Measurements from ENCODE around the gene LRMDA.

The LRMDA gene

DNA sequence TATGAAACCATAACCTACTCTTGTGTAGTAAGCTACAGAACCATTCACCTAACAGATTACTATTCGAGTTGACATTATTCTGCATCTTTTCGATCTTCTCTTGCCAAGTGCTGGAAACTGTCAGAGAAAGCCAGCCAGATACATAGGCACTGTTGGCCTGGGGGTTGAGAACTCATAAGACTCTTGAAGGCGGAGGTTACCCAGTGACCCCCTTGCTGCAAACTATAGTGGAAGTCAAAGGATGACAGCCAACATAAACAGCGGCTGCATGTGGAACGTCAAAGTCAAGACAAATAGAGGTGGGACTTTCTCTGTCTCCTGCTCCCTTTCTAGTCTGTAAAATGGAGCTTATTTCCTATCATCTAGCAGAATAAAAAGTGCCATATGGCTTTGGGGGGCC, 394.2 kb downstream of the LRMDA start:
- no peak for DNase-seq (ENCODE audit: low read depth in 2 of 2)

DNA sequence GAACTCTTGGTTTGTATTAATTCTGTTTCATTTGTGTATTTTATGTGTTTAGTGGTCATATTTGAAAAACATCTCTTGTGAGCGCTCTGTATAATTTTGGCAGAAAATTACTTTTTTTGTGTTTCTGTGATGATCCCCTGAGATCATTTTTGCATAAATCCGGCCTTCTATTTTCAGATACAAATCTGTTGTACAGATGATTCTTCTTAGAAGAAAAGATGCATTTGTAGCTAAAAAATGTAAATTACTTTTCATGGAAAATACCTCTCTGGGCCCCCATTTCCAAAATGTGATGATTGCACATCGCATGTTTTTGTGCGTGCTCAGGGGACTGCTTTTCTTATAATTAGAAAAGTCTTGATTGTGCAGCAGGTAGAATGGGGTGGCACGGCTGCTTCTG, 395.4 kb downstream of the LRMDA start:
- DNase-seq (ENCODE audit: low read depth in 2 of 2): no peak

DNA sequence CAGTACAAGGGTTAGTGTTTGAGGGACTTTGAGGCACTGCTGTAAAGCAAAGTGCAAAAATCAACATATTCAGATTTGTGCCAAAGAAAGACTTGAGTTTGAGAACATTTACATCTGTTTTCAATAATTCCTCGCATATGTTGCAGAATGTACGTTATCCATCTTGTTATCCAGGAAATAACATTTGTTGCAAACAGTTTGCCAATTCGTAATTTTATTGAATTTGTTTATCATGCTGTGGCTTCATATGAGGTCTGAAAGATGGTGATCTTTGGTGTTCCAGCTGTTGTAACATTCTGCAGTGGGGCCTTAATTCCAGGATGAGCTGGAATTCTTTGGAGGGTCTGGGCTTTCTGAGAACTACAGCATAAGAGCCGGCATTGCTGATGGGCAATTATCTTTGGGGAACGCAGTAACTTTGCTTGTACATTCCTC, 396.2 kb downstream of the LRMDA start:
- DNase-seq (ENCODE audit: low read depth in 2 of 2): no peak

DNA sequence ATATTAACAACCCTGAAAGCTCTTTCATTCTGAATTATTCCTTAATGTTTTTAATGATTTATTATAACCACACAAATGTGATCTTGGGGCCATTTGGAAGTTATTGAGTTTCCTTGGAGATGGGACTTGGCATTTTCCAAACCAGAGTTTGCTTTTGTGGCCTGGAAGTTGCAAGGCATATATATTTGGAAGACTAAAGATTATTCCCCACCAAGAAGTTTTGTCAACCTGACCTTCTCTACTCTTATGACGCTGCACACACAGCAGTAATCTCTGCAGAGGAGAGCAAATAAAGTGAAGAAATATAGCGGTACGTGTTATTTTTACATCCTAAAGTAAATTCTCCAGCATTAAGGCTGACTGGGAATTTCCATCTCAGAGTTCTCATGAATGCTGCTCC, 397.0 kb downstream of the LRMDA start:
- no peak for DNase-seq (ENCODE audit: low read depth in 2 of 2)

DNA sequence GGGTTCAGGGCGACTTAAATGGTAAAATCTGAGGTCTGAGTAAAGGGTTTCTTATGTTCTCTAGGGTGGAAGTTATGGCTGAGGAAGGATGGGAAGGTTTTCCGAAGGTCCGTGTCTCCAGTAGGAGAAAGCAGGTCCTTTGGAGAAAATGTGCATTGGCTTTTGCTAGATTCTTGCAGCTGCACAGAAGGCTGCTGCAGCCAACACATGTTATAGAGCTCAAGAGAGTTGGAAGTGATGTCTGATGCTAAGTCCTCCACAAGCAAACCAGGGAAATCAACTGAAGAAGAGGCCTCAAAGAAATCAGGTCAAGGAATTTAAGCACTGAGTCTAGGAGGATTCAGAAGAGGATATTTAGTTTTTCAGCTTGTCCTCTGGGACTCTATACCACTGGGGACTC, 404.6 kb downstream of the LRMDA start:
- no peak for DNase-seq (ENCODE audit: low read depth in 2 of 2)

DNA sequence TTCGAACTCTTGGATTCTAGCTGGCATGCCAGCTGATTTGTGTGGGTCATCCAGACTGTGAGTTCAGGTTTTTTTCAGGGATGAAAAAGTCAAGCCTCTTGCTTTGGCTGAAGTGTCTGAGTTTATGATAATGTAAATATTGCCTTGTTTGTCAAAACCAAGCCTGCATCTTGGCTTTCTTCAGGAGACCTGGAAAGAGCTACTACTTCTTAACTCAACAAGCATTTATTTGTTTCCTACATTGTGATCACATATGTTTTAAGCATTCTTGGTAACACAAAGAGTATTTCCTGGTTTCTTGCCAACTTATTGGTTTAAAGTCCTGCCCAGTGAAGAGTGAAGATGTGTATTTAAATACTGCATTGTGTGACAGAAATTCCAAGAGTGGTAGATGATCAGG, 407.1 kb downstream of the LRMDA start:
- DNase-seq (ENCODE audit: low read depth in 2 of 2): no peak

DNA sequence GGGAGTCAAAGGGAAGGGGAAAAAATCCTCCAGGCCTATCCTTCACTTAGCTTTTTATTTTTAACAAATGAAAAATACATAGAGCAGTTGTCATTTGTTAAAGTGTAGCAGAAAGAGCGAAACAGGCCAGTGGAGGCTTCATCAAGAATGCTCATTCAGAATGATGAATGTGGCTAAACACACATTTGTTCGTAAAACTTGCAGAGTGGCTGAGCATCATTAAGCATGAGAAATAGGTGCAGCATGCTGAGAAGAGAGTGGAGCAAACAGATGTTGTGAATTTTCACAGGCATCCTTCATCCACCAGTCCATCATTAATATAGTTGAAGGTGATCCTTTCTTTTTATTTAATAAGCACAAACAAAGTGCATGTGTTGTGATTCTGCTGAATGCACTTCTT, 407.6 kb downstream of the LRMDA start:
- DNase-seq (ENCODE audit: low read depth in 2 of 2): no peak

DNA sequence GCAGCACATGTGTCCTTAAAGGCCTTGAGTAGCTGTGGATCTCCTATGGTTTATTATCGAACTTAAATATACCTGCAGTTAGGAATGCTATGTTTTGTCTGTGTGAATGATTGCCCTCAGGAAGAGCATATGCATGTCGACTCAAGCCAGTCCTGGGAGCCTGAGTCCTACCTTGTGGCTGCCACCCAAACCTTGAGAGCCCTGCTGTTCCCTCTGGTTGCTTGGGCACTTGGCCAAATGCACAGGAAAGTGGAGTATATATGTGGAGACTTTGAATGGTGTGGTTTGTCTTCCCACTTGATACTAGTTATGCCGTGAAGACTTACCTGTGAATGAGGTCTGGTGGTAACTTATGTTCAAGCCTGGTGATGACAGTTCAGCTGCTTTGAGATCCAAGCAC, 409.8 kb downstream of the LRMDA start:
- no peak for DNase-seq (ENCODE audit: low read depth in 2 of 2)

DNA sequence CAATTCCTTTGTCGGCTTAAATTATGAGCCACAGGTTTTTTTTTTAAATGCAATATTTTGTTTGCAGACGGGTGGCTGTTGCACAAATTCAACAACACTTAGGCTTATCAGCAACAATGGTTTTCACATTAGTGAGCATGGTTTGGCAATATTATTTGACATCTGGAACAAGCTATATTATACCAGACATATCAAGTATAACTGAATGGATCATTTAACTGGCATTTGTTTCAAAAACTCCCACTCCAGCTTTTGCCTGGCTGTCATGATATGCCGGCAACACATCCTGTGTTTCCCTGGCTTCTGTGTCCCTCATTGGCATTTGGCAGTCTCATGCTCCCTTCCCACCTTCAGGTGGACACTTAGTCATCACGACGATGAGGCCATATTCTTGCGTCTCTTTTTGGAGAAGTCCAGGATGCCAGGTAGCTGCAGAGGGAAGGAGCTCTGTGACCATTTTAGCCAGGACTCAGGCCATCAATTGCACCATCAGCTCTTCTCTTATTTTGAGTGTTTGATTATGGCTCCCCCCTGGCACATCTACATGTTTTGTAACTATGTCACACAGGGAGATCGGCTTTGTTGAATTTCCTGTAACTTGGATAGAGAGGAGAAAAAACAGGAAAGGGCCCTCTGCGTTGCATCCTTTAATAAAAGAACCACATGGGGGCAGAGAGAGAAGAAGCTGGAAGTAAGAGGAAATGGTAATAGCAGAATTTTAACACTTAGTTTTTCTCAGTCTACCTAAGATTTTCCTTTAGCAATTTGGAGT, 413.9 kb downstream of the LRMDA start:
- DNase-seq (ENCODE audit: low read depth in 2 of 2): no peak

DNA sequence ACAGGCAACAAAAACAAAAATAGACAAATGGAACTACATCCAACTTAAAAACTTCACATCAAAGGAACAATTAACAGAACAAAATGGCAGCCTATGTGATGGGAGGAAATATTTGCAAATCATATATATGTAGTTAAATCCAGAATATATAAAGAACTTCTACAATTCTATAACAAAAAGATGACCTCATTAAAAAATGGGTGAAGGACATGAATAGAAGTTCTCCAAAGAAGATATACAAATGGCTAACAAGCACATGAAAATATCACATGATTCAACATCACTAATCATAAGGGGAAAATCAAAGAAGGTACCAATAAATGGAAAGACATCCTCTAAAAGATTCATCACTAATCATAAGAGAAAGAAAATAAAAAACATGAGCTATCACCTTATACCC, 416.1 kb downstream of the LRMDA start:
- DNase-seq (ENCODE audit: low read depth in 2 of 2): no peak

DNA sequence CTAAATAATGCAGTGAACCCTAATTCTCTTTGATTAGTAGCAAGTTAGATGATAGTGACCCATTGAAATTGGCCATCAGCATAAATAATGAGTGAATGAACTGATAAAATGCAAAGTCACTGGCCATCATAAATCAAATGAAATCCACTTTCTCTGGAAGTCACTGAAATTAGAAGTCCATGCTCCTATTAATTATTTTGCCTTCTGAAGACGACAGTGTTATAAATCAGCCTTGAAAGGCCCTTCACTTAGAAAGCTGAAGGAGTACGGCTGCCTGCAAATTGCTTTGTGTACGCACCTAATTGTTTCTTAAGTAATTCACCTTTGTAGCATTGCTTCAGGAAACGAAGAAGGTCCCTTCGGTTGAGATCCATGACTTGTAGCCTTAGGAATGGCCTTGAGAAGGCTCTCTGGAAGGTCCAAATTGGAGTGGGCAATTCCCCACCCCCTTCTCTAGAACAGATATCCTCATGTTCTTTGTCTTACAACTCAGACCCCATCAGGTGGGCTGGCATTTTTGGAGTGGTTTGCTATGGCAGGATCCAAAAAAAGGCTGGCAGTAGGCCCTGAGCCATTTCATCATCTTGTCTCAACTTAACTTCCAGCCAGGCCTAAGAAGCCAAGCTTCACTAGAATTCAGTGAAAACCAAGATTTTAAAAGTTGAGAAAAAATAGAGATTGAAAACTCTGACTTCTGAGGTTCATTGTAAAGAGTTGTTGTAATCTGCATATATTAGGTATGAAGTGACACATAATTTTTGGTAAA, 420.3 kb downstream of the LRMDA start:
- DNase-seq (ENCODE audit: low read depth in 2 of 2): no peak

DNA sequence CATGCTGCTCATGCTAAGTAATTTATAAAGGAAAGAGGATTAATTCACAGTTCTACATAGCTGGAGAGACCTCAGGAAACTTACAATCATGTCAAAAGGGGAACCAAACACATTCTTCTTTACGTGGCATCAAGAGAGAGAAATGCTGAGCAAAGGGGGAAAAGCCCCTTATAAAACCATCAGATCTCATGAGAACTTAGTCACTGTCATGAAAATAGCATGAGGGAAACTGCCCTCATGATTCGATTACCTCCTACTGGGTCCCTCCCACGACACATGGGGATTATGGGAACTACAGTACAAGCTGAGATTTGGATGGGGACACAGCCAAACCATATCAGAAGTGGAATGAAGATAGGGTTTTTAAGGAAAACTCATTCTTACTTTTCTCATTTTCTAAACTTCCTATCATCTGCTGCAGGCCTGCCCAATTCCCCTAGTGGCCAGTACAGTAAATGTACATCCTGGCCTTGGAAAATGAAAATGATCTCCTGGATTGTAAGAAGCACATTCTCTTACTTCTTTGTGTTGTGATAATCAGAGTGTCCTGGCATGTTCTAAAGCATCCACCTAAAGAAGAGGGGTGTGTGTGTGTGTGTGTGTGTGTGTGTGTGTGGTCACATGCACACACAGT, 421.5 kb downstream of the LRMDA start:
- DNase-seq (ENCODE audit: low read depth in 2 of 2): no peak

DNA sequence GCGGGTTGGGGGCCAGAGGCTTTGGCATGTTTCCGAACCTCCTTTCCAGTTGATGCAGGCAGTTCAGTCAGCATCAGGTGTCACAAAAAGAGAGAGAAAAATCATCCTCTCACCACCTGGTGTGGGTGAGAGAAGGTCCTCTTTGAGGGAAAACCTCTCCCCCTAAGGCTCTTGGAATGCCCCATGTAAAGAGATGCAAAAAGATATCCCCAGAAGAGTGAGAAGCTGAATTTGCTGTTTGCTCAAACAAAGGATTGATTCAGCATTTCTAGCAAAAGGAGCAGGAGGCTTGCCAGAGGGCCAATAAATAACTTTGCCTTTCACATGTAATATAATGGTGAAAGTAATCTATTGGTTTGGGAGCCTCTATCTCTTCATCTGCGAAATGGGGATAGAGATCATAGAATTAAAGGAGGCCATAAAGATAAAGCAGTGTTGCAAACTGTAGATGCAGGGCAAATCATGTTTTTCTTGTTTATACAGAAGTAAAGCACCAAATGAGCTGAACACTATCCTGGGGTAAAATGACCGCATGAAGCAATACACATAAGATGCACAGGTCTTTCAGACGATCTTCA, 425.9 kb downstream of the LRMDA start:
- DNase-seq (ENCODE audit: low read depth in 2 of 2): no peak

DNA sequence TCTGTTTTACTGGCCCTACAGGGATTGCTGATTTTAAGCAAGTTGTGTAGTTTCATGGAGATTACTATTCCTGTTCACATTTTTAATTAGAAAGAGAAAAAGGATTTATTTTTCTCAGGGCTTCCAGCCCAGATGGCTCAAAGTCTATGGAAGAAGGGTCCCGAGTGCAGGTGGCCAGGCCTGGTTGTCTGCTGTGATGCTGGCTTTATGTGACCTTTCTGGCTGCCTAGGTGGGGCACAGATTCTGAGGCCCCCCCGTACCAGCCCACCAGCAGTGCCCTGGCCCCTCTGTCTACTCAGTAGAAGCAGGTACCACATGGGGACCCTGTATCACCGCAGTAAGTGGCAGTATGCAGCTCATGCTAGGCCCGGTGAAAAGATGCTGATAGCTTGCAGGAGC, 426.5 kb downstream of the LRMDA start:
- DNase-seq (ENCODE audit: low read depth in 2 of 2): no peak

DNA sequence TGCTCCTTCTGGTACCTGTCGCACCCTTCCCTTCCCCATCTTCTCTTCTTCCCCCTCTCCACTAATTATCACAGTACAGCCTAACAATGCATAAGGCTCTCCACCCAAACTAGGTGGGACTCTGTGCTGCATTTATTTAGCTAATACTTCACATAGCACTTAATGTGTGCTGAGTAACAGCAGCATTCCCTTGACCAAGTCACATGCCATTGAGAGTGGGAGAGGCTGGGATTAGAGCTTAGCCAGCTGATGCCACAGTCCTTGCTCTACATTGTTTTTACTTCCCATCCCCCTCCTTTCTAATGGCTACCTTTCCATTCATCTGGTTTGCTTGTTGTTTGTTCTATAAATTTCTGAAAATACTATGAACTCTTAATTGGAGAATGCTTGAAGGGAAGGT, 426.9 kb downstream of the LRMDA start:
- DNase-seq (ENCODE audit: low read depth in 2 of 2): no peak

DNA sequence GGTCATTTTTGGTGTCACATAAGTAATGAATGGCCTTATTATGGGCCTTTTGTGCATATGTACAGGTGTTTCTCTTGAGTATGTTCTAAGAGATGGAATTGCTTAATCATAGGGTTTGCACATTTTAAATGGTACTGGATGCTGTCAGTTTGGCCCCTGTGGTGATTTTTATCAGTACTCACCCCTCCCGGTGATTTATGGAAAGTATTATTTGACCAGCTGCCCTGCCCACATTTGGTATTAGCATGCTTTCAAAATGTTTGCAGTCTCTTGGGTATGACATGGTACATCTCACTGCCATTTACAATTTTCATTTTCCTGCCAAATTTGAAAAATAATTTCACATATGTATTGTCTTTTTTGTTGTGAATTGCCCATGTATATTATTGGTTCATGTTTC, 427.7 kb downstream of the LRMDA start:
- no peak for DNase-seq (ENCODE audit: low read depth in 2 of 2)

DNA sequence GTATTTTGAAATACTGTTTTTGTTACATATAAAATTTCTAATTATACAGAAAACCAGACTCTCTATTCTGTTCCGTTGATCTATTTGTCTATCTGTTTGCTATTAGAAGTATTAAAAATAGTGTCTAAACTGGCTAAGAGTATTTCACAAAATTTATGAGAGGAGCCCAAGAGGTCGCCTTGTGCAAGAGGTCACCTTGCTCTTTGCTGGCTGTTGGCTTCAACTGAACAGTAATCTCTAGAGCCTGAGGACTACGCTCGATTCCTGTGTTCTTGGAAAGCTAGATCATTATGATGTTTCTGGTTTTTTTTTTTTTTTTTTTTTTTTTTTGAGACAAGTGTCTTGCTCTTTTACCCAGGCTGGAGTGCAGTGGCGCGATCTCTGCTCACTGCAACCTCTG, 428.6 kb downstream of the LRMDA start:
- DNase-seq (ENCODE audit: low read depth in 2 of 2): no peak

DNA sequence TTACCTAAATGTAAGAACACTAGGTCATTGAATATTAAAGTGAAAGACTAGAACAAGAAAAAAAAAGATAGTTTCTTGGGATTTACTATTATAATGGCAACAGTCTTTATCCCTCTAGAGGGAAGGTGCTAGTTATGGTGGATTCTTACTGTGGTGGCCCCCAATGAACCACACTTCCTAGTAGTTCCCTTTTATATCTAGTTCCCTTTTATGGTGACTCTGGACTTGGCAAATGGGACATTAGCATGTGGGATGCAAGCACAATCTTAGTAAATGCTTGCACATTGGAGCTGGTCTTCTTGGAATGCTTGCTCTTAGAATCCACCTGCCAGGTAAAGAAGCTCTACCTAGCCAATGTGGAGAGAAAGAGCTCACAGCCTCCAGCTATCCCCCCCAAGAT, 430.2 kb downstream of the LRMDA start:
- DNase-seq (ENCODE audit: low read depth in 2 of 2): no peak

DNA sequence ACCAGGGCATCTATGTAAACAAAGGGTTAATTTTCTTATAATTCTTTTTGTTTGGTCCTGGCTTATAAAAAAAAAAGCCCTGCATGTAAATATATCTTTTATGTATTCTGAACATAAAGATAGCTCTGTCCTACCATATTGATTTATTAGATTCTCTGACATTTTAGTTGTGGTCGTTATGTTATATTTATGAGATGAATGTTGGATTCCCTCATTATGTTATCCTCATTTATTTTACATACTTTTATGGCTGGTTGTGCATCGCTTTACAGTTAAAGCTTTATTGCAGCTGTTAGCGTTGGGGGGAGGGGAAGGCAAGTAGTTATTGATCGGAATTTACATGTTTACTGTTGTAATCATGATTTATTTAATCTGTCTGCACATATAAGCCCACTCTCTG, 431.5 kb downstream of the LRMDA start:
- DNase-seq (ENCODE audit: low read depth in 2 of 2): no peak

DNA sequence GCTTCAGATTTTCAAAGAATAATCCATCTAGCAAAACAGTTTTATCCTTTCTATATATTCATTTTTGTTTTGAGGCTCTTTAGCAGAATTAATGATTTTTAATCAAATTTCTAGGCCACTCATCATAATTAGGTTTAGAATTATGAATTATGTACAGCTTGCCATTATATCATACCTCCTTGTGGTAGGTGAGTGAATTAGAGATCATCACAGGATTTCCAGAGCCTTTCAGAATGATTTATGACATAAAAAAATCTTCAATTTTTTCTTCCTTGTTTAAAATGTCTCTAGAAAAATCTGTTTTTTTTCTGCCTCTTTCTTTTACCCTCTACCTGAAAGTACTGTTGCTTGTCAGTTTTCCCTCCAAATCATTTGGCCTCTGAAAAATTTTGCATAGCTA, 433.3 kb downstream of the LRMDA start:
- no peak for DNase-seq (ENCODE audit: low read depth in 2 of 2)

DNA sequence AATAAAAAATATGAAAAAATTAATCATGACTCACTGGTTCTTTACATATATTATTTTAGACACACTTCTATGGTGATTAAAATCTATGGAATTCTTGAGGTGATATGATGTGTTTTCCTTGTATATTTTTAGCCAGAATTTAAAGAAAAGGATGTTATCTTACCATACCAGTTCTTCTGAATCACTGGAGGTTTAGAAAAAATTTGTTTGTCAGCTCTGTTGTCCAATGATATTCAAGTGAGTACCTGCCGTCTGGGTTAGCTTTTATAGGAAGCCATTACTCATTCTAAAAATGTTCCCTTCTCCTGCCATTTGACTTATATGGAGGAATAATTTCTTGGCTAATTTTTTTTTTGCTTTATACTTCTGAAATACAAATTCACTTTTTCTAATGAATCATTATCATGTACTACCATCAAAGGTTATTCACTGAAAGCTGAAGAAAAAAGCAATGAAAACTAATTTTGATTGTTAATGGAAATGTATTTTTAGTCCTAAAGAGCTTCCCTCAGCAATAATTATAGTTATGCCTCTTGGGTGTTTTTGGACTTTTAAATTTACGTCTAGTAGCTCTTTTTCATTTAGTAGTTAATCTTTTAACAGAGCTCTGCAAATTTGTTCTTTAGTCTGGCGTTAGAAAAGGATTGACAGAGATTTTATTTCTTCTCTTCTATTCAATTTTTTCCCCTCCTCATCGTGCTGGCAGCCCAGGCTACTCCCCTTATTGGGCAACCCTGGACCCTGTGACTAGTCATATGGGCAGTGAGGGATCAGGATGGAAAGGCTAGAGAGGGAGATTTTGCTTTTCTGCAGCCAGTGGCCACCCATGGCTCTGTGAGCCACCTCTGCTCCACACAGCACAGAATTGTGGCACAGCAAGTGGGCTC, 434.2 kb downstream of the LRMDA start:
- no peak for DNase-seq (ENCODE audit: low read depth in 2 of 2)

DNA sequence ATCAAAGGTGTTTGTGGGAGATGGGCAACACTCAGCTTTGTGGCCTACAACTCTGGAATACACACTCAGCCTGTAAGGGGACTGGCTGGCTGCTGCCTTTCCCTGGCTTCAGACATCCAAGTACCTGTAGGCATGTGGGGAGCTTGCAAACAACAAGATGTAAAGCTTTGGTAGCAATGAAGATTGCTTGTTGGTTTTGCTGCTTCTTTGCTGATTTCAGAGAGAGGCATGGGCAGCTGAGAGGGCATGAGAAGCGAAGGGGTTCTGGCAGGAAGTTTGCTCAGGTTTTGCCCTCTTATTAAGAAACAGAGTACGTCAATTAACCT, 434.8 kb downstream of the LRMDA start:
- no peak for DNase-seq (ENCODE audit: low read depth in 2 of 2)

Data from stimulated activated CD4-positive, alpha-beta T cell treated with anti-CD3 and anti-CD28 coated beads, Interleukin-4, amount 100 ng/mL, for 48 hours (primary cell).